Measurements from ENCODE around the gene ENO1. TPM values are rescaled to one million over a fixed set of nuclear protein-coding genes. Genes with fewer than 3 reads are reported as not detected.

Gene ENO1
- total and polyA plus RNA-seq, 9 of the 15 experiments (the other 6 are each of a cell fraction or from before 2014, with no cell fraction given), result 2,249 to 7,472 (median 2,868) TPM

DNA sequence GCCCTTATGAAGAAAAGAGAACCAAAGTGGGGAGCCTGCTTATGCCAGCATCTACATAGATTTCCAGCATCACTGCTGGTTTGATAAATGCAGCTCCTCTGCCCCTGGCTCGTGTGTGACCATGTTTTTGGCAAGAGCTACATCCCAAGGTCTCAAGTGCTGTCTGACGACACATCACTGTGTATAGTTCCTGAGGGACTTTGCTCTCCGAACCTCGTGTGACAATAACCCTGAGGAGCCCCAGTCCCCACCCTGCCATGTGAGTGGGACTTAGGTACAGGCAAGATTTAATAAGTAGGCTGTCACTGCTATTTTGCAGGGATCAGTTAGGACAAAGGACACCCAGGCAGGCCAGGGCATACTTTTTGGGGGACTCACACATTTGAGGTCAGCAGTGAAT lies 32.2 kb downstream of the ENO1 start:
- DNase-seq (ENCODE audit: extremely low read depth in 1 of 4, low spot score in 3 of 4), result peak in 1 of 4 experiments; percentile 5
- H2AFZ ChIP-seq (ENCODE audit: low read depth, low read length), result no peak overlapping the region
- H3K4me3 ChIP-seq, result no peak overlapping the region
- H3K36me3 ChIP-seq (ENCODE audit: control insufficient read depth, insufficient read depth, low read length), result no peaks in the 10 kb centered on the region
- no TSS peak for BruUV-seq (replicated peaks)
- 27% methylated on average over 4 of the region's 4 CpGs for WGBS (ENCODE audit: insufficient coverage, low coverage, missing lambda C conversion rate)
- no peaks in the 10 kb centered on the region for H3K79me2 ChIP-seq (ENCODE audit: control insufficient read depth, insufficient read depth, low read length)
- no peak overlapping the region for H3K27ac ChIP-seq (ENCODE audit: extremely low read depth, low read depth, low read length)
- no peak overlapping the region for H3K4me2 ChIP-seq (ENCODE audit: insufficient read depth, low read length)
- ChIA-PET POLR2A (interaction anchor here (0.7 to 7.7 kb wide), 4 partner anchors 8 to 114 kb away, joined by 3 to 99 read pairs (median 4); no protein-coding TSS in a partner anchor), CTCF (ENCODE audit: low intra/inter-chr PET ratio) (no interaction called here)
- TF ChIP-seq ARNT (IDR thresholded peaks at IDR 0.05) (no peak), ZC3H4 (CRISPR knock-in tag; IDR thresholded peaks at IDR 0.05; ENCODE audit: borderline replicate concordance) (no peak)
- TF ChIP-seq, protein P1, sequence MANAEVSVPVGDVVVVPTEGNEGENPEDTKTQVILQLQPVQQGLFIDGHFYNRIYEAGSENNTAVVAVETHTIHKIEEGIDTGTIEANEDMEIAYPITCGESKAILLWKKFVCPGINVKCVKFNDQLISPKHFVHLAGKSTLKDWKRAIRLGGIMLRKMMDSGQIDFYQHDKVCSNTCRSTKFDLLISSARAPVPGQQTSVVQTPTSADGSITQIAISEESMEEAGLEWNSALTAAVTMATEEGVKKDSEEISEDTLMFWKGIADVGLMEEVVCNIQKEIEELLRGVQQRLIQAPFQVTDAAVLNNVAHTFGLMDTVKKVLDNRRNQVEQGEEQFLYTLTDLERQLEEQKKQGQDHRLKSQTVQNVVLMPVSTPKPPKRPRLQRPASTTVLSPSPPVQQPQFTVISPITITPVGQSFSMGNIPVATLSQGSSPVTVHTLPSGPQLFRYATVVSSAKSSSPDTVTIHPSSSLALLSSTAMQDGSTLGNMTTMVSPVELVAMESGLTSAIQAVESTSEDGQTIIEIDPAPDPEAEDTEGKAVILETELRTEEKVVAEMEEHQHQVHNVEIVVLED (CRISPR knock-in tag; IDR thresholded peaks at IDR 0.05), result no peak
- no peaks in the 10 kb centered on the region for H4K20me1 ChIP-seq (replicated peaks; ENCODE audit: control insufficient read depth, insufficient read depth, low read length)
- ATAC-seq, result no peak
- intact Hi-C loops (cut with micrococcal nuclease) (loop anchor here (5.0 kb wide), 1 partner anchor 119 kb away; no protein-coding TSS in a partner anchor), in situ Hi-C loops (cut with MboI) (no loop called here)
- no peaks in the 10 kb centered on the region for H3K9me1 ChIP-seq (ENCODE audit: control insufficient read depth, insufficient read depth, low read length)
- no peak for FAIRE-seq
- H3K9ac ChIP-seq (ENCODE audit: insufficient read depth in 1 of 2, low read depth in 2 of 2, low read length in 2 of 2), result no peak overlapping the region
- no peaks in the 10 kb centered on the region for H3K9me3 ChIP-seq (replicated peaks; ENCODE audit: control insufficient read depth, insufficient read depth, low read depth, low read length)
- no peaks in the 10 kb centered on the region for H3K27me3 ChIP-seq (ENCODE audit: control insufficient read depth in 2 of 2, insufficient read depth in 2 of 2, low read length in 2 of 2)
- H3K4me1 ChIP-seq (replicated peaks in 1 of 2; ENCODE audit: control insufficient read depth in 2 of 2, insufficient read depth in 2 of 2, low read length in 2 of 2), result peaks cover 7 to 20% of the 10 kb centered on the region in 2 experiments; a peak in 4 of 5 replicates
